HepG2 (cell line): ENCODE measurements around the gene ZNF445. TPM values are rescaled to one million over a fixed set of nuclear protein-coding genes. Genes with fewer than 3 reads are reported as not detected.

ENCODE experiments used
- AHR ChIP-seq: IDR thresholded peaks from 2 replicates; pipeline ENCODE4 v1.6.1; 2018; ENCODE audit warnings: missing genetic modification reagents, missing compliant biosample characterization
- BORCS8-MEF2B ChIP-seq: sonication (generic); formaldehyde crosslinking; IDR thresholded peaks from 2 replicates; pipeline ENCODE4 v1.8.0; 2022; ENCODE audit warnings: mild to moderate bottlenecking, missing genetic modification reagents
- BRD4 ChIP-seq: sonication (generic); formaldehyde crosslinking; IDR thresholded peaks from 2 replicates; pipeline ENCODE4 v1.4.0; 2020; ENCODE audit warnings: missing genetic modification reagents
- HMGXB3 ChIP-seq: sonication (generic); formaldehyde crosslinking; IDR thresholded peaks from 2 replicates; pipeline ENCODE4 v1.4.0; 2020; ENCODE audit warnings: missing genetic modification reagents, borderline replicate concordance
- HNRNPLL ChIP-seq: fragments of 200-400 bp; formaldehyde crosslinking; IDR thresholded peaks from 2 replicates; pipeline ENCODE4 v1.6.1; 2017; ENCODE audit warnings: mild to moderate bottlenecking, low read depth, low read length; ENCODE audit not compliant: poor library complexity, severe bottlenecking
- MIER3 ChIP-seq: IDR thresholded peaks from 2 replicates; pipeline ENCODE4 v1.6.1; 2016; ENCODE audit warnings: missing compliant biosample characterization, borderline replicate concordance
- SIX4 ChIP-seq: sonication (generic); formaldehyde crosslinking; IDR thresholded peaks from 2 replicates; pipeline ENCODE4 v1.4.0; 2020; ENCODE audit warnings: missing genetic modification reagents
- TRIM24 ChIP-seq: sonication (generic); formaldehyde crosslinking; IDR thresholded peaks from 2 replicates; pipeline ENCODE4 v1.8.0; 2022; ENCODE audit warnings: mild to moderate bottlenecking, missing genetic modification reagents
- ZNF124 ChIP-seq: sonication (generic); formaldehyde crosslinking; IDR thresholded peaks from 2 replicates; pipeline ENCODE4 v1.4.0; 2020; ENCODE audit warnings: missing genetic modification reagents
- ZNF280D ChIP-seq: sonication (generic); formaldehyde crosslinking; IDR thresholded peaks from 2 replicates; pipeline ENCODE4 v1.5.1; 2020; ENCODE audit warnings: mild to moderate bottlenecking, missing genetic modification reagents
- ZNF460 ChIP-seq: sonication (generic); formaldehyde crosslinking; IDR thresholded peaks from 2 replicates; pipeline ENCODE4 v1.5.1; 2020; ENCODE audit warnings: missing genetic modification reagents, mild to moderate bottlenecking, borderline replicate concordance
- ZNF558 ChIP-seq: sonication (generic); formaldehyde crosslinking; IDR thresholded peaks from 2 replicates; pipeline ENCODE4 v1.9.0; 2022; ENCODE audit warnings: mild to moderate bottlenecking, missing genetic modification reagents, borderline replicate concordance
- ZNF83 ChIP-seq: sonication (generic); formaldehyde crosslinking; IDR thresholded peaks from 2 replicates; pipeline ENCODE4 v1.4.0; 2020; ENCODE audit warnings: missing genetic modification reagents, mild to moderate bottlenecking, borderline replicate concordance
- polyA plus RNA-seq, 8 experiments: library from polyadenylated mRNA; depleted of rRNA in 3 of 8; stranded (reverse) in 7 of 8; unstranded in 1 of 8; fragments of >200 nt; fragmentation: Illumina TruSeq in 4 of 8; extraction: Trizol in 4 of 8; gene quantifications; 2 replicates each; pipeline versions ENCODE4 v1.2.1 to v1.2.3, GENCODE V29; 2011 to 2016; ENCODE audit warnings: low read depth in 4 of 8, missing spikeins in 1 of 8, mixed read lengths in 1 of 8; ENCODE audit not compliant: insufficient read depth in 1 of 8
- total RNA-seq, 5 experiments: library from RNA; depleted of rRNA; stranded (reverse); fragments of >200 nt; fragmentation: Illumina TruSeq; extraction: Trizol; gene quantifications; 2 replicates each; pipeline ENCODE4 v1.2.3, GENCODE V29; 2016; ENCODE audit warnings: low read depth in 1 of 5
- TF ChIP-seq, protein P1 (sequence below): sonication (generic); formaldehyde crosslinking; conservative IDR thresholded peaks from 2 replicates; pipeline ENCODE4 v1.4.0; 2020; ENCODE audit warnings: missing genetic modification reagents
- TF ChIP-seq, protein P2 (sequence below): sonication (generic); formaldehyde crosslinking; IDR thresholded peaks from 2 replicates; pipeline ENCODE4 v1.5.0; 2020; ENCODE audit warnings: missing genetic modification reagents
- TF ChIP-seq, protein P3 (sequence below): sonication (generic); formaldehyde crosslinking; IDR thresholded peaks from 2 replicates; pipeline ENCODE4 v1.5.0; 2020; ENCODE audit warnings: missing genetic modification reagents

ZNF445 gene
- total and polyA plus RNA-seq, 2 of the 13 experiments (the other 11 are each of a cell fraction or from before 2014, with no cell fraction given) = 4.4 to 10.3 TPM

DNA sequence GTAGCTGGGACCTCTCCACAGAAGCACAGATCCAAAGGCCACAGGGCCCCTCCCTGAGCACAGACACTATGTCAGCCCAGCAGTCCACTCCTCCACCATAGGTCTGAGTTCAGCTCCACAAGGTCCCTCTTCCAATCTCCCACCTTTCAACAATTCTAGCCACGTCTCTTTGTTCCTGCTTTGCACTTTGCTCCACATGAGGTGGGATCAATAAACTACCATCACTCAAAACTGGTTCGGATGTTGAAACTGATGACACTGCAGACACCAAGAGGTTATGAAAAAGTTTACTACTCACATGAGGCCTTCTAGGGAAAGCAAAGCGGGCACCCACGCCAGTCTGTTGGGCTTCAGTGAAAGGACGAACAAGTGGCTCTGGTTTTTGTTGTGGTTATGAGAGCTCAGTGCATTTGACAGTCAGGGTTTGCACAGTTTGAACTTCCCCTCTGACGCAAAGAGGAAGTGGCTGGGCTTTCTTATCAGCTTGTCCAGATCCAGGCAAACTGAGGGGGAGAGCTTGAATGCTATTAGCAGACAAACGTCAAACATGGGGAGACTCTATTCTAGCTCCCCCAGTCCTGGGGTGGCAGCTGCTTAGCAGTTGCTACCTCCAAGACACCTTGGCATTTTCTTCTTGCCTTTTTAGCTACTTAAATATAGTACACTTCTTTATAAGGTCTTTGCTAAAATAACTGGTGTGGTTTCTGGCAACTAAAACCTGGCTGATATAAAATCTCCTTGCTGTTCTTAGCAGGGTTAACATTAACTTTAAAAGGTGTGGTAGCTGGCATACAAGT is 37.8 kb downstream of the ZNF445 start (continued):
- TF ChIP-seq, protein P1, sequence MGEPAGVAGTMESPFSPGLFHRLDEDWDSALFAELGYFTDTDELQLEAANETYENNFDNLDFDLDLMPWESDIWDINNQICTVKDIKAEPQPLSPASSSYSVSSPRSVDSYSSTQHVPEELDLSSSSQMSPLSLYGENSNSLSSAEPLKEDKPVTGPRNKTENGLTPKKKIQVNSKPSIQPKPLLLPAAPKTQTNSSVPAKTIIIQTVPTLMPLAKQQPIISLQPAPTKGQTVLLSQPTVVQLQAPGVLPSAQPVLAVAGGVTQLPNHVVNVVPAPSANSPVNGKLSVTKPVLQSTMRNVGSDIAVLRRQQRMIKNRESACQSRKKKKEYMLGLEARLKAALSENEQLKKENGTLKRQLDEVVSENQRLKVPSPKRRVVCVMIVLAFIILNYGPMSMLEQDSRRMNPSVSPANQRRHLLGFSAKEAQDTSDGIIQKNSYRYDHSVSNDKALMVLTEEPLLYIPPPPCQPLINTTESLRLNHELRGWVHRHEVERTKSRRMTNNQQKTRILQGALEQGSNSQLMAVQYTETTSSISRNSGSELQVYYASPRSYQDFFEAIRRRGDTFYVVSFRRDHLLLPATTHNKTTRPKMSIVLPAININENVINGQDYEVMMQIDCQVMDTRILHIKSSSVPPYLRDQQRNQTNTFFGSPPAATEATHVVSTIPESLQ (CRISPR knock-in tag) = no peak
- TF ChIP-seq, protein P2, sequence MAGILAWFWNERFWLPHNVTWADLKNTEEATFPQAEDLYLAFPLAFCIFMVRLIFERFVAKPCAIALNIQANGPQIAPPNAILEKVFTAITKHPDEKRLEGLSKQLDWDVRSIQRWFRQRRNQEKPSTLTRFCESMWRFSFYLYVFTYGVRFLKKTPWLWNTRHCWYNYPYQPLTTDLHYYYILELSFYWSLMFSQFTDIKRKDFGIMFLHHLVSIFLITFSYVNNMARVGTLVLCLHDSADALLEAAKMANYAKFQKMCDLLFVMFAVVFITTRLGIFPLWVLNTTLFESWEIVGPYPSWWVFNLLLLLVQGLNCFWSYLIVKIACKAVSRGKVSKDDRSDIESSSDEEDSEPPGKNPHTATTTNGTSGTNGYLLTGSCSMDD = no peak
- TF ChIP-seq HMGXB3 (CRISPR knock-in tag) = peak; percentile 71; the same call in 1 of the 2 replicates
- TF ChIP-seq ZNF280D = peak; percentile 44; the same call in 1 of the 2 replicates
- peak; percentile 66 for TF ChIP-seq BORCS8-MEF2B (CRISPR knock-in tag)
- no peak; the same call in 1 of the 2 replicates for TF ChIP-seq ZNF460 (CRISPR knock-in tag)
- TF ChIP-seq ZNF124 = peak; percentile 43; the same call in 1 of the 2 replicates
- TF ChIP-seq SIX4 (CRISPR knock-in tag) = no peak
- TF ChIP-seq AHR (CRISPR knock-in tag) = no peak
- TF ChIP-seq MIER3 (CRISPR knock-in tag) = peak; percentile 76; the same call in 1 of the 2 replicates
- TF ChIP-seq BRD4 (CRISPR knock-in tag) = peak; percentile 13; the same call in 1 of the 2 replicates
- TF ChIP-seq ZNF558 = no peak
- TF ChIP-seq TRIM24 = 0 out of 2 replicates have a peak, but pooled peaks have one; percentile 49
- TF ChIP-seq ZNF83 (CRISPR knock-in tag) = no peak
- TF ChIP-seq, protein P3, sequence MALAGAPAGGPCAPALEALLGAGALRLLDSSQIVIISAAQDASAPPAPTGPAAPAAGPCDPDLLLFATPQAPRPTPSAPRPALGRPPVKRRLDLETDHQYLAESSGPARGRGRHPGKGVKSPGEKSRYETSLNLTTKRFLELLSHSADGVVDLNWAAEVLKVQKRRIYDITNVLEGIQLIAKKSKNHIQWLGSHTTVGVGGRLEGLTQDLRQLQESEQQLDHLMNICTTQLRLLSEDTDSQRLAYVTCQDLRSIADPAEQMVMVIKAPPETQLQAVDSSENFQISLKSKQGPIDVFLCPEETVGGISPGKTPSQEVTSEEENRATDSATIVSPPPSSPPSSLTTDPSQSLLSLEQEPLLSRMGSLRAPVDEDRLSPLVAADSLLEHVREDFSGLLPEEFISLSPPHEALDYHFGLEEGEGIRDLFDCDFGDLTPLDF (CRISPR knock-in tag) = 0 out of 2 replicates have a peak, but pooled peaks have one; percentile 44
- no peak for TF ChIP-seq HNRNPLL
